NCI-H524 treated with DMSO at 0.1 percent for 48 hours (cell line): ENCODE results near the gene PTCH2.
"Not testable (repeated sequence)": the region's sequence is repeated elsewhere in the genome, so short reads cannot be mapped to it uniquely, and the experiment has no call there.

Experiments
- DNase-seq: peaks from one replicate; lab custom pipeline; 2025; lab: John Stamatoyannopoulos, UW

Gene PTCH2

DNA sequence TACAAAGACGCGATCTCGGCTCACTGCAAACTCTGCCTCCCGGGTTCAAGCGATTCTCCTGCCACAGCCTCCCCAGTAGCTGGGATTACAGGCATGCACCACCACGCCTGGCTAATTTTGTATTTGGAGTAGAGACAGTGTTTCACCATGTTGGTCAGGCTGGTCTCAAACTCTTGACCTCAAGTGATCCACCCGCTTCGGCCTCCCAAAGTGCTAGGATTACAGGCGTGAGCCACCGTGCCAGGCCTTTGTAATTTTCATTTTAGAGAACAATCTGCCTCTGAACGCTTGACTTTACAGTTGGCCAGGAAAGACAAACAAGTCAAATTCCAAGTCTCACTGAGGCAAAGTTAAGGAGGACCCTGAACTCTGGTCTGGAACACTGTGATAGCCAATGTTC, 4.8 kb downstream of the PTCH2 start:
- DNase-seq, result not testable (repeated sequence)

GRCh38 chr1:44835738-44836675, 7.0 kb downstream of the PTCH2 start:
- peak; percentile 30 for DNase-seq

GRCh38 chr1:44834328-44834727, 8.7 kb downstream of the PTCH2 start:
- DNase-seq, result no peak

- no peak for DNase-seq
These were observed 10.9 kb downstream of the PTCH2 start for GRCh38 chr1:44832056-44832705.

- DNase-seq, result no peak
These were observed 11.5 kb downstream of the PTCH2 start for GRCh38 chr1:44831516-44831915.

DNA sequence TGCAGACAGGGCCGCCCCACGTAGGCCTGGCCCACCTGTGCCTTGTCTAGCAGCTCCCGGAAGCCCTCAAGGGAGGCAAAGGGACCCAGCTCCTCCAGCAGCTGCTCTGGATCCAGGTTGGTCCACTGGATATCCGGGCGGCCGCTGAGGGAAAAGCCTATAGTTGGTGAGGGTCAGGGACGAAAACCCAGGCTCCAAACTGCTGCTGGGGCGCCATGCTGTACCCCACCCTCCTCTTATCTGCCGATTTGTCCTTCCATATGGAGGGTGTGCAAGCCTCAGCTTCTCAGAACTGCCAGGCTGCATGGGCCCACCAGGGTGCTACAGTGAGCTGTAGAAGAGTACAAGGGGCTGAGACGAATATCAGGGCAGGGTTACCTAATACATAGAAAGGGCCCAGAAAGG, 12.2 kb downstream of the PTCH2 start:
- no peak for DNase-seq

- no peak for DNase-seq
These were observed 13.3 kb downstream of the PTCH2 start for GRCh38 chr1:44829506-44830384.

DNA sequence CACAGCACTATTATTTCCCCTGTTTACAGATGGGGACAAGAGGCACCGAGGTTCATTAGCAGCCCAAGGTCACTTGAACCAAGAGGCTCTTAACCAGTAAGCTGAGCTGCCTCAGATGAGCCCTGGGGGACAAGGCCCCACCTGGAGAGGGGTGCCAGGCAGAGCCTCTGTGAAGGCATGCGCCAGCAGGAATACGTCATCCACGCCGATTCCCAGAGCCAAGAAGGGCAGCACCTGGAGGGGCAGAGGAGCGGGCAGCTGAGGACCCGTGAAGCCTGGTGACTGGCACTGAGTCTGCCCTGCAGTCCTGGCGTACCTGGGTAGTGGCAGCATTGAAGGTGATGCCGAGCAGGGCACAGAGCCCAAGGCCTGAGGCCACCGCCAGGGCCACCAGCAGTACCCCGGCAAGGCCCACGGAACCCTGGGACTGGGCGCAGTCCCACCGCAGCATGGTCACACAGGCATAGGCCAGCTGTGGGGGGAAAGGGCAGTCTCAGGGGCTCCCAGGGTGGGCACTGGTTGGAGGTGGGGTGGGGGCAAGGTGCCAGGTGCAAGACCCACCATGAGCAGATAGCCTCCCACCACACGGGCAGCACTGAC, 14.1 kb downstream of the PTCH2 start:
- no peak for DNase-seq

GRCh38 chr1:44828003-44828651, 14.9 kb downstream of the PTCH2 start:
- no peak for DNase-seq

GRCh38 chr1:44827197-44828002, 15.7 kb downstream of the PTCH2 start:
- DNase-seq, result no peak

GRCh38 chr1:44826375-44827196, 16.5 kb downstream of the PTCH2 start:
- no peak for DNase-seq

DNA sequence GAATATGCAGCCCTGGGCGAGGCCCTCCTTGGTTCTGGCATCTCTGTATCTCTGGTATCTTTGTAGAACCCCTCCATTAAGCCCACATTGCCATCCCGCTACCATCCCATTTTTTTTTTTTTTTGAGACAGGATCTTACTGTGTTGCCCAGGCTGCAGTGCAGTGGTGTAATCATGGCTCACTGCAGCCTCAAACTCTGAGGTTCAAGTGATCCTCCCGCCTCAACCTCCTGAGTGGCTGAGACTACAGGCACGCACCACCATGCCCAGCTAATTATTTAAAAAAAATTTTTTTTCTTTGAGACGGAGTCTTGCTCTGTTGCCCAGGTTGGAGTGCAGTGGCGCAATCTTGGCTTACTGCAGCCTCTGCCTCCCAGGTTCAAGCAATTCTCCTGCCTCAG, 18.7 kb downstream of the PTCH2 start:
- not testable (repeated sequence) for DNase-seq

DNA sequence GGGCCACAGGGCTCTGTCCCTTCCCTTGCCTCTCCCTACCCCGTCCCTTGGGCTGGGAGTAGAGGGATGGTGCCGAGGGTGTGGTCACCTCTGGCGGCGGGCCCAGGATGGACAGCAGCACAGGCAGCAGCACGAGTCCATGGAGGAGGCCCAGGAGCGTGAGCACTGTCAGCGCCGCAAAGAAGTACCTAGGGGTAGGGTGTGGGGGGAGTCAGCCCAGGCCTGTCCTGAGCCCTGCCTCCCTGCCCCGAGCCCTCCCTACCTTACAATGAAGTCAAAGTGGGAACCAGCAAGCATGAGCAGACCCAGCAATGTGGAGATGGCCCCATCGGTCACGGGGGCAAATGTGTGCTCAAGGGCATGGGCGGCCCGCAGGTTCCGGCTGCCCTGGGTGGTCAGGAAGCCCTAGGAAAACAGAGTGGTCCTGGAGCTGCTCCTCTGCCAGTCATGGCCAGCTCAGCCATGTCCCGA, 20.0 kb downstream of the PTCH2 start:
- DNase-seq, result no peak

- DNase-seq, result no peak
These were observed 20.8 kb downstream of the PTCH2 start for GRCh38 chr1:44822131-44822701.

DNA sequence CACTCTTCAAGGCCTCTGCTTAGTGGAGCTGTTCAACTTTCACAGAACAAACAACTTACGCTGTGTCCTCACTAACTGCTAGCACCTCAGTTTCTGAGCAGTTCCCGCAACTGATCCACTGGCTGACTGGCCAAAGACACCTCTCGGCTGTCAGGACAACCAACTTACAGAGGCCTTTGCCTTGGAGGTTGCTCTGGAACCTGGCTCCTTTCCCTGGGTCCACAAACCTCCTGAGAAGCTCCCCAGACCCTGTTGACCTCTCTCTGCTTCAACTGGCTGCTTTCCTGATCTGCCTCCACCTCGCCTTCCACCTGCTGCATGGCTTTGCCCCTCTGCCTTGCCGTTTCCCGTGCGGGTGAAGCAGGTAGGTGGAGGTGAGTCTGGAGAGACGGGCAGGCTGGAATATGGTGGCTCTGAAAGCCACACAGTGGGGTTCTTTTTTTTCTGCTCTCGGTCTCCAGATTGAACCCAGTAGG, 21.8 kb downstream of the PTCH2 start:
- DNase-seq, result no peak

- DNase-seq, result no peak
These were observed 22.5 kb downstream of the PTCH2 start for GRCh38 chr1:44820328-44821239.

- peak; percentile 71 for DNase-seq
These were observed 23.3 kb downstream of the PTCH2 start for GRCh38 chr1:44819608-44820327.
